ENCODE data around the gene NMT1. TPM values are rescaled to one million over a fixed set of nuclear protein-coding genes. Genes with fewer than 3 reads are reported as not detected.

NMT1 gene
- total and polyA plus RNA-seq, 2 of the 13 experiments (the other 11 are each of a cell fraction or from before 2014, with no cell fraction given): 75.7 to 142 TPM

- TF ChIP-seq NKX3-1 (CRISPR knock-in tag; IDR thresholded peaks at IDR 0.05) (no peak), AKAP8 (CRISPR knock-in tag; IDR thresholded peaks at IDR 0.05) (peak; percentile 98), NR2F1 (CRISPR knock-in tag; IDR thresholded peaks at IDR 0.05) (peak in 1 of 2 experiments; percentile 40; a peak in 1 of 4 replicates), ZNF563 (CRISPR knock-in tag; IDR thresholded peaks at IDR 0.05) (peak; percentile 97), POGK (CRISPR knock-in tag; conservative IDR thresholded peaks at IDR 0.05) (peak; percentile 84), NR2F2 (IDR thresholded peaks at IDR 0.05; ENCODE audit: borderline replicate concordance, low read depth) (no peak), RORA (CRISPR knock-in tag; IDR thresholded peaks at IDR 0.05) (no peak), SIX1 (CRISPR knock-in tag; IDR thresholded peaks at IDR 0.05; ENCODE audit: borderline replicate concordance) (no peak), ARNT2 (CRISPR knock-in tag; IDR thresholded peaks at IDR 0.05; ENCODE audit: low read depth) (peak; percentile 85), ZNF597 (CRISPR knock-in tag; IDR thresholded peaks at IDR 0.05) (no peak), THAP11 (CRISPR knock-in tag; IDR thresholded peaks at IDR 0.05) (peak; percentile 42; the same call in 1 of the 2 replicates), MIXL1 (CRISPR knock-in tag; IDR thresholded peaks at IDR 0.05) (no peak), U2AF1 (optimal IDR thresholded peaks at IDR 0.05; ENCODE audit: low read depth, low read length) (no peak), CREB1 (IDR thresholded peaks at IDR 0.05) (no peak), CREB1 (CRISPR knock-in tag; IDR thresholded peaks at IDR 0.05) (no peak), HNRNPL (IDR thresholded peaks at IDR 0.05; ENCODE audit: low read depth, low read length) (peak; percentile 75; the same call in 1 of the 2 replicates), ZFP90 (CRISPR knock-in tag; IDR thresholded peaks at IDR 0.05; ENCODE audit: borderline replicate concordance) (no peak), HOXA5 (CRISPR knock-in tag; IDR thresholded peaks at IDR 0.05) (no peak; the same call in 1 of the 2 replicates), ARID3A (IDR thresholded peaks at IDR 0.05; ENCODE audit: low read depth, low read length) (no peak), ZSCAN20 (CRISPR knock-in tag; IDR thresholded peaks at IDR 0.05; ENCODE audit: borderline replicate concordance) (0 out of 2 replicates have a peak, but pooled peaks have one; percentile 32), TFDP1 (CRISPR knock-in tag; IDR thresholded peaks at IDR 0.05; ENCODE audit: borderline replicate concordance) (peak; percentile 63; the same call in 1 of the 2 replicates), BRCA1 (CRISPR knock-in tag; IDR thresholded peaks at IDR 0.05) (peak; percentile 83; the same call in 1 of the 2 replicates), PPARG (CRISPR knock-in tag; conservative IDR thresholded peaks at IDR 0.05) (no peak; the same call in 1 of the 2 replicates), JDP2 (CRISPR knock-in tag; IDR thresholded peaks at IDR 0.05; ENCODE audit: borderline replicate concordance) (no peak), NR0B2 (CRISPR knock-in tag; IDR thresholded peaks at IDR 0.05) (no peak)
These were observed 39.4 kb upstream of the NMT1 start (continued) for GRCh38 chr17:45021607-45022287.

All from HepG2 (cell line).